Hindlimb muscle (tissue), 1 donor: Measurements from ENCODE around the gene PIKFYVE. TPM values are rescaled to one million over a fixed set of nuclear protein-coding genes. Genes with fewer than 3 reads are reported as not detected.

Experiments
- polyA plus RNA-seq: library from polyadenylated mRNA; unstranded; fragments of 120-200 nt; gene quantifications from one replicate; pipeline ENCODE4 v1.2.1, GENCODE V29; 2013; ENCODE audit not compliant: insufficient read length

Gene PIKFYVE
- polyA plus RNA-seq, 1 donor: 17.2 TPM

Other genes with a start within 250 kb of the PIKFYVE start
- 8.1 TPM for gene PLEKHM3, start 240.7 kb upstream of the PIKFYVE start, polyA plus RNA-seq
- not detected for gene CRYGD, start 141.7 kb upstream of the PIKFYVE start, polyA plus RNA-seq
- not detected for gene CRYGC, start 136.4 kb upstream of the PIKFYVE start, polyA plus RNA-seq
- gene CRYGB, start 120.1 kb upstream of the PIKFYVE start, polyA plus RNA-seq: not detected
- gene CRYGA, start 102.7 kb upstream of the PIKFYVE start, polyA plus RNA-seq: not detected
- not detected for gene C2orf80, start 76.2 kb upstream of the PIKFYVE start, polyA plus RNA-seq
- 34.2 TPM for gene IDH1, start 11.2 kb upstream of the PIKFYVE start, polyA plus RNA-seq
- gene PTH2R, start 140.5 kb downstream of the PIKFYVE start, polyA plus RNA-seq: 0.08 TPM